Neural progenitor cell (in vitro differentiated cells): Measurements from ENCODE around the gene HS6ST3. TPM values are rescaled to one million over a fixed set of nuclear protein-coding genes. Genes with fewer than 3 reads are reported as not detected.

Experiments used
- DNase-seq: peaks from one replicate; pipeline ENCODE4 v3.0.0-alpha.2; 2016; ENCODE audit warnings: low spot score
- H2AFZ ChIP-seq: fragments of 200-600 bp; sonication (generic); replicated peaks from 2 replicates; pipeline ENCODE4 v1.6.1; 2016; ENCODE audit warnings: antibody characterized with exemption
- H3F3A ChIP-seq: fragments of 200-600 bp; sonication (generic); 2 replicates; pipeline ENCODE4 v1.6.1; 2016; ENCODE audit warnings: antibody characterized with exemption, low read depth
- H3K27ac ChIP-seq: fragments of 200-600 bp; sonication (generic); 2 replicates; pipeline ENCODE4 v1.5.1; 2016; ENCODE audit warnings: mild to moderate bottlenecking
- H3K27me3 ChIP-seq: fragments of 200-600 bp; sonication (generic); 2 replicates; pipeline ENCODE4 v1.6.1; 2016; ENCODE audit warnings: mild to moderate bottlenecking, moderate library complexity
- H3K36me3 ChIP-seq: fragments of 200-600 bp; sonication (generic); 2 replicates; pipeline ENCODE4 v1.5.1; 2016
- H3K4me1 ChIP-seq: fragments of 200-600 bp; sonication (generic); 2 replicates; pipeline ENCODE4 v1.6.1; 2016; ENCODE audit warnings: mixed run types
- H3K4me2 ChIP-seq: fragments of 200-600 bp; sonication (generic); 2 replicates; pipeline ENCODE4 v1.6.1; 2016
- H3K4me3 ChIP-seq: fragments of 200-600 bp; sonication (generic); 2 replicates; pipeline ENCODE4 v1.5.1; 2016
- H3K79me2 ChIP-seq: fragments of 200-600 bp; sonication (generic); 2 replicates; pipeline ENCODE4 v1.6.1; 2016; ENCODE audit warnings: low read depth
- H3K9ac ChIP-seq: fragments of 200-600 bp; sonication (generic); 2 replicates; pipeline ENCODE4 v1.6.1; 2016
- H3K9me3 ChIP-seq: fragments of 200-600 bp; sonication (generic); 2 replicates; pipeline ENCODE4 v1.5.1; 2016; ENCODE audit warnings: low read depth
- H4K20me1 ChIP-seq: fragments of 200-600 bp; sonication (generic); 2 replicates; pipeline ENCODE4 v1.6.1; 2016; ENCODE audit warnings: low read depth
- H3K27ac Mint-ChIP-seq: 3 replicates; pipeline ENCODE4 v1.8.0; 2021; ENCODE audit warnings: mixed read lengths
- H3K27me3 Mint-ChIP-seq: 2 replicates; pipeline ENCODE4 v1.8.0; 2022; ENCODE audit warnings: low read depth, mild to moderate bottlenecking, inconsistent platforms, moderate library complexity, mixed read lengths; ENCODE audit not compliant: insufficient read depth
- H3K36me3 Mint-ChIP-seq: 3 replicates; pipeline ENCODE4 v1.8.0; 2021; ENCODE audit warnings: mixed read lengths
- H3K4me1 Mint-ChIP-seq: 3 replicates; pipeline ENCODE4 v1.8.0; 2021; ENCODE audit warnings: mixed read lengths
- H3K4me3 Mint-ChIP-seq: 3 replicates; pipeline ENCODE4 v1.8.0; 2021; ENCODE audit warnings: mild to moderate bottlenecking, moderate library complexity, mixed read lengths
- H3K9me3 Mint-ChIP-seq: 3 replicates; pipeline ENCODE4 v1.8.0; 2020; ENCODE audit warnings: mixed read lengths
- EZH2 ChIP-seq: fragments of 200-600 bp; sonication (generic); IDR thresholded peaks from 2 replicates; pipeline ENCODE4 v1.6.1; 2017; ENCODE audit warnings: antibody characterized with exemption, mild to moderate bottlenecking, moderate library complexity
- EZH2phosphoT487 ChIP-seq: fragments of 200-600 bp; sonication (generic); IDR thresholded peaks from 2 replicates; pipeline ENCODE4 v1.6.1; 2017; ENCODE audit warnings: antibody characterized with exemption
- total RNA-seq: library from RNA; depleted of rRNA; stranded (reverse); fragments of >200 nt; gene quantifications from 2 replicates; pipeline ENCODE4 v1.2.3, GENCODE V29; 2015; ENCODE audit warnings: low replicate concordance
- TF ChIP-seq, protein P1 (sequence below): fragments of 200-600 bp; sonication (generic); IDR thresholded peaks from 2 replicates; pipeline ENCODE4 v1.5.1; 2017; ENCODE audit warnings: antibody characterized with exemption, mild to moderate bottlenecking

Gene HS6ST3
- total RNA-seq, 1 donor from 2014 or later: 0.39 TPM

DNA sequence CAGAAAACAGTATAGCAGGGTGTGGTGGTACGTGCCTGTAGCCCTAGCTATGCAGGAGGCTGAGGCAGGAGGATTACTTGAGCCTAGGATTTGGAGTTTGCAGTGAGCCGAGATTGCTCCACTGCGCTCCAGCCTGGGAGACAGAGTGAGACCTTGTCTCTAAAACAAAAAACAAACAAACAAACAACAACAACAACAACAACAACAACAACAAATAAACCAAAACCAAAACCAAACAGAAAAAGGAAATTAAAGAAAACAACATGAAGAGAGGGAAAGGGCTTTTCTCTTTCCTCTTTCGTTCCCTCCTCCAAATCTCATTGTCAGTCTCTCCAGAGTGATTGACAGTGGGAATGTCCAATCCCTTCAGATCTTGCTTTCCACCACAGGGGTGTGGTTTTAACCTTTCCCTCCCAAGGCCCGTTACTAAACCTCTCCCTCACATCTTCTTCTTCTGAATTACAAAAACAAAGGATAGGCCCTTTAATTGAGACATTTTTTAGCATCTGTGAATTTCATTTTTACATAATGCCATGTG is 341.2 kb downstream of the HS6ST3 start:
- no peak overlapping the region for H3K4me2 ChIP-seq
- H3K27me3 ChIP-seq: no peaks in the 10 kb centered on the region
- Mint-ChIP-seq H3K9me3 (no peaks in the 10 kb centered on the region), H3K4me3 (no peak overlapping the region), H3K27ac (no peak overlapping the region), H3K27me3 (peaks cover 4% of the 10 kb centered on the region), H3K4me1 (no peaks in the 10 kb centered on the region), H3K36me3 (no peaks in the 10 kb centered on the region)
- H2AFZ ChIP-seq: no peak overlapping the region
- no peaks in the 10 kb centered on the region for H4K20me1 ChIP-seq
- no peaks in the 10 kb centered on the region for H3K79me2 ChIP-seq
- TF ChIP-seq EZH2phosphoT487 (no peak), EZH2 (no peak)
- TF ChIP-seq, protein P1, sequence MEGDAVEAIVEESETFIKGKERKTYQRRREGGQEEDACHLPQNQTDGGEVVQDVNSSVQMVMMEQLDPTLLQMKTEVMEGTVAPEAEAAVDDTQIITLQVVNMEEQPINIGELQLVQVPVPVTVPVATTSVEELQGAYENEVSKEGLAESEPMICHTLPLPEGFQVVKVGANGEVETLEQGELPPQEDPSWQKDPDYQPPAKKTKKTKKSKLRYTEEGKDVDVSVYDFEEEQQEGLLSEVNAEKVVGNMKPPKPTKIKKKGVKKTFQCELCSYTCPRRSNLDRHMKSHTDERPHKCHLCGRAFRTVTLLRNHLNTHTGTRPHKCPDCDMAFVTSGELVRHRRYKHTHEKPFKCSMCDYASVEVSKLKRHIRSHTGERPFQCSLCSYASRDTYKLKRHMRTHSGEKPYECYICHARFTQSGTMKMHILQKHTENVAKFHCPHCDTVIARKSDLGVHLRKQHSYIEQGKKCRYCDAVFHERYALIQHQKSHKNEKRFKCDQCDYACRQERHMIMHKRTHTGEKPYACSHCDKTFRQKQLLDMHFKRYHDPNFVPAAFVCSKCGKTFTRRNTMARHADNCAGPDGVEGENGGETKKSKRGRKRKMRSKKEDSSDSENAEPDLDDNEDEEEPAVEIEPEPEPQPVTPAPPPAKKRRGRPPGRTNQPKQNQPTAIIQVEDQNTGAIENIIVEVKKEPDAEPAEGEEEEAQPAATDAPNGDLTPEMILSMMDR: no peak
- DNase-seq: no peak
- H3K27ac ChIP-seq: no peak overlapping the region
- H3K9ac ChIP-seq: no peak overlapping the region
- H3K4me3 ChIP-seq: no peak overlapping the region
- H3F3A ChIP-seq: no peaks in the 10 kb centered on the region
- H3K4me1 ChIP-seq: no peaks in the 10 kb centered on the region
- H3K36me3 ChIP-seq: no peaks in the 10 kb centered on the region
- no peaks in the 10 kb centered on the region for H3K9me3 ChIP-seq

DNA sequence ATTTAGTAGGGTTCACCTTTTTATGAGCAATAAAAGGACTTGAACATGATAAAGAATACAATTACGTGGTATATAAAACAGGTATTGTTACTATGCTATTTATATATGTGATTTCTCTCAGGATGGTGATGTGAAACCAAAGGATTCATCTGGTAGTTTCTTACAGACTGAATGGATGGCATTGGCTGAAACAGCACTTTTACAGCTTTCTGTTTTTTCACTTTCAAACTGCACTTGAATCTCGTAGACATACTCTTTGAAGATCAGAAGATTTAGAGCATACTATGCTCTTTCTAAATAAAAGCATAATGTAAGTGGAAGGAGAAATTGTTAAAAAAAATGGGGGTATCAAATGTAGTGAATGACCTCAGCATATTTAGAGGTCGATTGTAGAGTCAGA is 354.8 kb downstream of the HS6ST3 start:
- Histone ChIP-seq H3K4me3 (no peak overlapping the region), H3K4me1 (no peaks in the 10 kb centered on the region), H3K27ac (no peak overlapping the region), H3F3A (no peaks in the 10 kb centered on the region), H3K27me3 (no peaks in the 10 kb centered on the region), H3K79me2 (no peaks in the 10 kb centered on the region), H3K36me3 (no peaks in the 10 kb centered on the region), H3K9me3 (no peaks in the 10 kb centered on the region), H3K4me2 (no peak overlapping the region), H4K20me1 (no peaks in the 10 kb centered on the region), H2AFZ (no peak overlapping the region), H3K9ac (no peak overlapping the region)
- TF ChIP-seq EZH2 (no peak), EZH2phosphoT487 (no peak)
- TF ChIP-seq, protein P1: no peak
- Mint-ChIP-seq H3K4me1 (no peaks in the 10 kb centered on the region), H3K9me3 (no peaks in the 10 kb centered on the region), H3K4me3 (no peak overlapping the region), H3K27ac (no peak overlapping the region), H3K36me3 (no peaks in the 10 kb centered on the region), H3K27me3 (no peaks in the 10 kb centered on the region)
- DNase-seq: no peak

DNA sequence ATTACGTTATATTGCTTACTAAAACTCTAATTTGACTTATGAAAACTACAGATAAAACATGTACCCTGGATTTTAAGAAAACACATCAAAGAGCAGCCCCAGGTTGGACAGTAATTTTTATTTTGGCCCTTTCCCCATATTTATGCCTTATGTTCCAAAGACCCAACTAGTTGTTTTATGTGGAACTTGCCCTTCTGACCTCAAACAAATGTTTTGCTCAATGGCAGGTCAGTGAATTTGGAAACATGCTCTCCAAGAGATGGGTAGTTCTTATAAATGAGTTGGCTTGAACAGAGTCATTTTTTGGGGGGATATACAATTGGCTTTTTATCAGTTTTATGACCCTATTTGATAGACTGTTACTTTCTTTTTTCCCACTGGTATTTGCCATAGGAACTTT is 360.0 kb downstream of the HS6ST3 start:
- H3K4me3 ChIP-seq: no peak overlapping the region
- TF ChIP-seq, protein P1: no peak
- no peak for TF ChIP-seq EZH2phosphoT487
- no peak for TF ChIP-seq EZH2
- DNase-seq: no peak
- no peaks in the 10 kb centered on the region for H4K20me1 ChIP-seq
- H3K4me1 ChIP-seq: no peaks in the 10 kb centered on the region
- H3K4me3 Mint-ChIP-seq: no peak overlapping the region
- H3K4me1 Mint-ChIP-seq: no peaks in the 10 kb centered on the region
- no peaks in the 10 kb centered on the region for H3K27me3 Mint-ChIP-seq
- H3K79me2 ChIP-seq: no peaks in the 10 kb centered on the region
- no peak overlapping the region for H3K27ac Mint-ChIP-seq
- H3K36me3 Mint-ChIP-seq: no peaks in the 10 kb centered on the region
- no peaks in the 10 kb centered on the region for H3K9me3 Mint-ChIP-seq
- H2AFZ ChIP-seq: no peak overlapping the region
- H3K27me3 ChIP-seq: no peaks in the 10 kb centered on the region
- no peak overlapping the region for H3K9ac ChIP-seq
- no peak overlapping the region for H3K27ac ChIP-seq
- H3K4me2 ChIP-seq: no peak overlapping the region
- no peaks in the 10 kb centered on the region for H3F3A ChIP-seq
- H3K9me3 ChIP-seq: no peaks in the 10 kb centered on the region
- H3K36me3 ChIP-seq: no peaks in the 10 kb centered on the region
